ENCODE results near the gene ARHGAP6.

DNA sequence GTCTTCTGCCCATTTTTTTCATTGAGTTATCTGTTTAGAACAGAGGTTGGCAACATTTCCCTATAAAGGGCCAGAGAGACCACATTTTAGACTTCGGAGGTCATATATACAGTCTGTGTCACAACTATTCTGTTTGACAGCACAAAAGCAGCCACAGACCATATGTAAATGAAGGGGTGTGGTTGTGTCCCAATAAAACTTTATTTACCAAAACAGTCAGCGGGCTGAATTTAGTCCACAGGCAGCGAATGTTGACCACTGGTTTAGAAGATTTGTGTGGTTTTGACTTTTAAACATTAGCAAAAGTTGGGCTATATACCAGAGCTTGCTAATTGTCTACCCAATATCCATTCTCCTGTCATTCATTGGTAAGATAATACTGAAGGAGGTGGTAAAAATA is 221.7 kb downstream of the ARHGAP6 start:
- no peak for TF ChIP-seq CTCF (IDR thresholded peaks at IDR 0.05)
- TF ChIP-seq POLR2AphosphoS5 (IDR thresholded peaks at IDR 0.05), result no peak
